Hypothalamus (tissue), 51 donors: ENCODE measurements around the gene HEXIM1.

ENCODE experiments used
- DNase-seq, 51 donors: peaks; one replicate each; lab custom pipeline; 2025; lab: John Stamatoyannopoulos, UW

Gene HEXIM1, protein sequence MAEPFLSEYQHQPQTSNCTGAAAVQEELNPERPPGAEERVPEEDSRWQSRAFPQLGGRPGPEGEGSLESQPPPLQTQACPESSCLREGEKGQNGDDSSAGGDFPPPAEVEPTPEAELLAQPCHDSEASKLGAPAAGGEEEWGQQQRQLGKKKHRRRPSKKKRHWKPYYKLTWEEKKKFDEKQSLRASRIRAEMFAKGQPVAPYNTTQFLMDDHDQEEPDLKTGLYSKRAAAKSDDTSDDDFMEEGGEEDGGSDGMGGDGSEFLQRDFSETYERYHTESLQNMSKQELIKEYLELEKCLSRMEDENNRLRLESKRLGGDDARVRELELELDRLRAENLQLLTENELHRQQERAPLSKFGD

GRCh38 chr17:45148183-45149036, at the start of gene HEXIM1:
HEXIM1 (plus strand) TSS chr17:45148475; CDS start chr17:45149191, 716 bp downstream.
- DNase-seq: peak; percentile 92 to 100 (median 99)

GRCh38 chr17:45098869-45099616, 49.2 kb upstream of the HEXIM1 start:
- peak in 50 of 51 donors; percentile 15 to 89 (median 76) for DNase-seq

DNA sequence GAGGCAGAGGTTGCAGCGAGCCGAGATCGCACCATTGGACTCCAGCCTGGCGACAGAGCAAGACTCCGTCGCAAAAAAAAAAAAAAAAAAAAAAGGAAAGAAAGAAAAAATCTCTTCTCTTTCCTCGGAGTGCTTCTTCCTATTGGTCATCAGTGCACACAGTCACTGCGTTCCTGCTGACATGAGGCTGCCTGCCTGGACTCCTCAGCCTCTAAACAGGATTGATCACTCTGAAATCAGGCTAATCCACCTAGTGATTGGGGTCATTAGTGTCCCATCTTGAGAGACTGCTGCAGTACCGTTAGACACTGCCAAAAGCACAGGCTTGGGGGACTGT, 46.8 kb upstream of the HEXIM1 start:
- DNase-seq: no peak

DNA sequence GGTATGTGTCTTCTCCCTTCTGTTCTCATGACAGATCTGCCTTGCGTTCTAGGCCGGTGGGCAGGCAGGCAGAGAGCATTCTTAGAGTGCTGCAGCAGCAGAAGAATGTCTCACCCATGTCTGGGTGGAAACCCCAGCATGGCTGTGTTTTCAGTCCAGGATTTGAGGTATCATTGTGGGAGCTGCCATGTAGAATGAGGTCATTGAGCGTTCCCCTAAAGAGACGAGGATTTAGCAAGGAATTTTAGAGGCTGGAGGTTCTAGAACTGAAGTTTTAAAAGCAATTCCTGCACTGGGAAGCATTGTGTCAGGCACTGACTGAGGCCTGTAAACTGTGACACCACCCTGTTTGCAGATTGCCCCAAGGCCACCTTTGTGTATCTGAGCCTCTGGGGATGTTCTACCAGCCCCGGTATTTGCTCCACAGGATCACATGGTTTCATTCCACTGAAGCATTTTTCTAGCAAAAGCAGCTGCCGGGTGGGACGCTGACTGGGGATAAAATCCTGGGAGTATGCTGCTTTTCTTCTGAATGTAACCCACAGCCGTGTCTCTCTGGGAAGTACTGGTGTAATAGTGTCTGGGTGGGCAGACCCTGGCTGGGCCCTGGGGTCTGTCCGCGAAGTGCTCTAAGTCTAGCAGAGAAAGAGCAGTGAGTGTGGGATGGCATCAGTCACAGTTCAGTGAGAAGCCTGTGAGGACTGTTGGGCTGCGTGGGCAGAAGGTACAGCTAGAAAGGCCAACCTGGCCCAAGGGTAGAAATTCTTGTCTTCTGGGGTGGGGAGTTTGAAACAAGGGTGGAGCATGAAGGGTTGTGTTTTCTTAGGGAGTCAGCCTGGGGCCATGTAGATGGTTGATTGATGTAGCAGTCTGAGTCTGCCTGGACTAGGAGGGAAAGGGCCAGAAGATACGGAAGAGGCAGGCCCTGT, 46.1 kb upstream of the HEXIM1 start:
- no peak for DNase-seq

GRCh38 chr17:45102856-45103255, 45.4 kb upstream of the HEXIM1 start:
- no peak for DNase-seq

GRCh38 chr17:45103269-45103795, 44.9 kb upstream of the HEXIM1 start:
- peak in 1 of 51 donors; percentile 17 for DNase-seq

- peak in 5 of 51 donors; percentile 26 to 39 (median 29) for DNase-seq
These were observed 44.2 kb upstream of the HEXIM1 start for GRCh38 chr17:45104029-45104428.

DNA sequence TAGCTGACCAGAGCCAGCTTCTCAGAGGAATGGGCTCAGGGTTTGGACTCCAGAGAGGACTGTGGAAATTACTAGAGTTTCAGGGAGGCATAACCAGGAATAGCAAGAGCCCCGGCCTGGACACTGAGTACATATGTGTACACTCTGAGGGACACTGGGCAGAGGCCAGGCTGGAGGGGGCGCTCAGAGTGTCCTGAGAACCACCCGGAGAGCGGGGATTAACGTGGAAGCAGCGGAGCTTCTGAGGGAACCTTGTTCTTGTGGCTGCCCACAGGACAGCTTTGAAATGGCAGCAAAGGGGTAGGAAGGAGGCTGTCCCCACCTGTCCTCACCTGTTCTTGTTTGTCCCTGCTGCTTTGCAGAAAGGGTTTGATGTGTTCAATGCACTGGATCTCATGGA, 43.8 kb upstream of the HEXIM1 start:
- DNase-seq: no peak

DNA sequence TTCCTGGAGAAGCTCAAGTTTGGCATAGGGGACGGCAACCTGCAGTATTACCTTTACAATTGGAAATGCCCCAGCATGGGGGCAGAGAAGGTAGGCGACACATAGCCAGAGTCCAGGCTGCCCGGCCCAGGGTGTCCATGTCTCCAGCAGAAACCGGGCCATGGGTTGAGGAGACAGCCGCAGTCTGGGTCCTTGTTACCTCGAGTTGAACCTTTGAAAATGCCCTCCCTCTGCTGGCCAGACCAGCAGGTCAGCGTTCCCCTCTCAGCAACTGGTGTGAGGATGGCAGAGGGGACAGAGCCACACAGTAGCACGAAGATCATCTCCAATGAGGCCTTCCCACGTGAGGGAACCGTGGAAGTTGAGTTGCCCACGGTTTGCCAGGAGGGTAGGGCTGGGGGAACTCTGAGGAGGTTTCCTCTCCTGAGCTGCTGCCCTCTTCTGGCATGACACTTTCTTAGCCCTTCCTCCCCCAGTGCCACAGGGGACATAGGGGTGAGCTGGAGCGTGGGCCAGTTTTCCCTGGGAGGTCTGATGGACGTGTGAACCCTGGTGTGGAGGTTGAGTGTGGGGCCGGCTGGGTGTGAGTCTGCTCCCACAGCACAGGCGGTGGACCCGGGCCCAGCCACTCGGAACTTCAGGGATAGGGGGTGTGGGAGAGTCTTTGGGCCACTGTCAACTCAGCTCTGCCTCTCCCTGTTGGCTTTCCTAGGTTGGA, 43.2 kb upstream of the HEXIM1 start:
- no peak for DNase-seq

GRCh38 chr17:45106096-45106495, 42.2 kb upstream of the HEXIM1 start:
- DNase-seq: no peak

DNA sequence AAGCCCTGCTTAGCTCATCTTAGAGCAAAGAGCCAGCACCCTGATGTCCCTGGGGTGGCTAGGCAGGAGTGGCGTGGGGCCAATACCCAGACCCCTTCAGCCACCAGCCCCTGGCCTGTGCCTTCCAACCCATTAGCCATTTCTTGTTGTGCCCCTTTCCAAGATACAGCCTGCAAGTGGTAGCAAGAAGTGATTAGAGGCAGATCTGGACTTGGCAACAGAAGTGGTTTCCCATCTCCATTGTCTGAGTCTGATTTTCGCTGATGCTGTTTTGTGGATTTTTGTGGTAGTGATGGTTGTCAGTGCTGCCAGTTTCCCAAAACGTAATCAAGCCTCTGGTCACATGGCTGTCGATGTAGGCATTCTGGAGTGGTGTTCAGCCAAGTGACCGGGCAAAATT, 41.7 kb upstream of the HEXIM1 start:
- no peak for DNase-seq

DNA sequence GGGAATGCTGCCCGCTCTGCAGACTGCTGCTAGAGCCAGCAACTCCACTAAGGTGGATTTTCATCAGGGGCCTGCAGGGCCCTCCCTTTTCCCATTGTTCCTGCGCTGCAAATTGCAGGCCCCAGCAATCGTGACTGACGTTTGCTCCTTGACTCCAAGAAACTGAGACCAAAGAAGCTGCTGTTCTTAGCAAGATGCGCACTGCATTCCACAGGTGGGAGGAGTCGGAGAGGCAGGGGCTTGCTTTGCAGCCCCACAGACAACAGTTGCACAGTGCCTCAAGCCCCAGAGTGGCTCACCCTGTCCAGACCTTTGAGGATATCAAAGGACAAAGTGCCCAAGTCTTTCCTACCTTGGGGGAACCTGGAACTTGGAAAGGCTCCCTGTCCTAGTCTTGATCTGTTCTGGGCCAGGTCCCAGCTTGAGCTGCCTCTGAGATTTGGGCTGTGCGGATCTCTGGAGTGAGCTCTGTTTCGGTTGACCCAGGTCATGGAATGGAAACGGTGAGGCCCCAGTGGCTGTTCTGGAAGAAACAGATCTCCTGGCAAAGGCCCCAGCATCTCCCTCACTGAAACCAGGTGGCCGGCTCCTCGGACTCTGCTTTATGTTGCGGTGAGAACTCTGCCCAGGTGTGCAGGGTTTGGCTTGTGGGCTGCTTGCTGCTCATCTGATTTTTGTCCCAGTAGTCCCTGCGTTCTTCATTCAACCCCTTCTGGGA, 40.8 kb upstream of the HEXIM1 start:
- DNase-seq: no peak

DNA sequence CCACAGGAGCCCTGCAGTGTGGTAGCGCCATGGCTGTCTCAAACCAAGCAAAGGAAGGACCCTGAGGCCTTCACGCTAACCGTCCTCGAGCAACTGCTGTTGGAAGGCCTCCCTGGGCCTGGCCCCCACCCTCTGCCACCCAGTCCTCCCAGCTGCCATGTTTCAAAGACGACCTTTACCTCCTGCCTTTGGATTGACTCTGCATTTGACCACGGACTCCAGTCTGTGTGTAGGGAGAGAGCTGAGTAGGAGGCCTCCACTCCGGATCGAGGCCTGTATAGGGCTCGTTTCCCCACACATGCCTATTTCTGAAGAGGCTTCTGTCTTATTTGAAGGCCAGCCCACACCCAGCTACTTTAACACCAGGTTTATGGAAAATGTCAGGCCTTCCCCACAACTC, 40.2 kb upstream of the HEXIM1 start:
- no peak for DNase-seq

GRCh38 chr17:45108595-45109521, 39.4 kb upstream of the HEXIM1 start:
- no peak for DNase-seq

DNA sequence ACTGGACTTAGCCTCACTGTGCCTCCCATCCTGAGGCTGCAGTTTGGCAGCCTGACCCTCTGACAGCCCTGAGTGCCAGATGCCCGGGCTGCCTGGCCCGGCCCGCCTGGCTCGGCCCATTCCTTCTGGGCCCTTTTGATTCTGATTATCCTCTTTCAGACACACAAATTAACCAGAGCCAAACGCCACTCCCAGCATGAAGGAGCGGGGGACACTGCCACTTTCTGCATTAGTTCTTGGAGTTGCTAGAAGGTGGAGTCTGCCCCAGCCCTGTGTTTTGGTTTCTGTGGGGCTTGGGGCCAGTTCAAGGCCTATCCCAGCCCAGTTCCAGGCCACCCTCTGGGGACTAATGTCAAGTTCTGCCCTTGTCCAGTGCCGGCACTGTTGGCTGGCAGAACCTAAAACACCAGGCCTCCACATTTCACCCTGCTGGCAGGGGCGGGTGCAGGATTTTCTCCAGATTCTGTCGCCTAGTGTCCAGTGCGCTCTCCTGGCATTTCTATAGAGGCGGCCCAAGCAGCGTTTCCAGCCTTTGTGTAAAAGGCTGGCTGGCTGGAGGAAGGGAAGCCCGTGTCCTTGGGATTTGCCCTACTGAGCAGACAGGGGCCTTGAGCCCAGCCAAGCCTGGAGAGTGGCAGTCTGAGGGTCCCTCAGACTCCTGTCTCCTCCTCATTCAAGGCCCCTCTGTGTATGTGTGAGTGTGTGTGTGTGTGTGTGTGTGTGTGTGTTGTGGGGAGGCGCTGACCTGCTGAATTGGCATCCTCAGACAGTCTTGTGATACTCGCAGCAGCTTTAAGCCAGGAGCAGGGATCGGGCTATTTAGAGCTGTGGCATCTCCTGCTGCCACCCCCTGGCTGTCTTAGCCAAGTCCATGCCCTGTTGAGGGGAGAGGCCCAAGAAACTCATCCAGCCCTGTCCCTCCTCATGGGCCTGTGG, 37.3 kb upstream of the HEXIM1 start:
- peak in 34 of 51 donors; percentile 15 to 87 (median 57) for DNase-seq

DNA sequence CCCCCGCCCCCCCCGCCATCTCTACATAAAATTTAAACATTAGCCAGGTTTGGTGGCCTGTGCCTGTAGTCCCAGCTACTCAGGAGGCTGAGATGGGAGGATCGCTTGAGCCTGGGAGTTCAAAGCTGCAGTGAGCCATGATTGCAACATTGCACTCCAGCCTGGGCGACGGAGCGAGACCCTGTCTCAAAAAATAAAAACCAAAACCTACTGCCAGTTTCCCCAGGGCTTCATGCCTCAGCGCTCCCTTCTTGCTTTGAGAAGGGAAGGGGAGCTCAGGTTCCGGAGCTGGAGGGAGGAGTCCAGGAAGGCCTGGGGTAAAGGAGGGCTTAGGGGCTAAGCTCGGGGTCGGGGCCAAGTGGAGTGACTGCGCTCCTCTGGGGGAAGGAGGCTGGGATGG, 36.4 kb upstream of the HEXIM1 start:
- DNase-seq: no peak
